Ramos (cell line): ENCODE data around the gene C5orf52.

ENCODE experiments used
- in situ Hi-C: fragments of 300-500 bp; cut with MboI; formaldehyde crosslinking; loops from one replicate; pipeline ENCODE4 v1.14.3; 2022; ENCODE audit warnings: low sequenced_read_pairs; ENCODE audit not compliant: unreplicated experiment

C5orf52 gene

DNA sequence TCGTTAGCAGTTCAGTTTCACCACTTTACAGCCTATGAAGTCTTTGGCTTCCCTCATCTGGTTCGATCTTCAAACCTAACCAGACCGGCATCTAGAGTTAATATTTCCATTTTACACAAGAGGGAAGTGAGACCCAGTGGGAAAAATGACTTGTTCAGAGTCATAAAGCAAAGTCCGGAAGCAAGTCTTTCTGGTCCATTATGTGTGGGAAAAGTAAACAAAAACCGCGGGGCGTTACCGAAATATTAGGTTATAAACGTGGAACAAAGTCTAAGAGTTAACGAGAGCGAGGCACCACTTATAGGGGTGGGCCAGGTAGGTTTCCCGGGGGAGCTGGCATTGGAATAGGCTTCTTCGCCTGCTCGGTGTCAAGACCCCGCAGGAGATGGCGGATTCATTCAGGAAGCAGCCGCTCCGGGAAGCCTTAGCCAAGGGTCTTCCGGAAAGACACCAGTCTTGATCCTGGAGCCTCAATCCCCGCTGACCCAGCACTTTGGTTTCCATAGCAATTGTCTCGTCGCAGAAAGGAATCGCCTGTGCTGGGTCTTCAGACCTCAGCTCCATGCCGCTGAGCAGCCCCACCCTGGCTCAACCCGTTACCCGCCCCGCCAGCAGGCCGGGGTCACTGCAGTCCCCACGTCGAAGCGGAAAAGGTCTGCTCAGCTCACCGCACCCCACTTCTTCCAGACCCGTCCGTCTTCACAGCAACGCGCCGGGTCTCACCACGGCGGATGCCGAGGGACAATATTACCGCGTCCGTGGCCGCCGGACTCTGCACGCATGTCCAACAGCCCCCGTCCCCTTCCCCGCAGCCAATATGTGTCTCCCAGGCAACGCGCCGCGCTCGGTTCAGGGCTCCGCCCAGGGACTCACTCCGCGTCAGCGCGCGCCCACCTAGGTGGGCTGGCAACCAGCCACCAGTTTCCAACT, at the start of gene C5orf52:
C5orf52 (plus strand) TSS at position 872 of the 930 bp plus-strand sequence. CDS start 82 bp downstream, outside the sequence.
- in situ Hi-C loops: no loop called here

DNA sequence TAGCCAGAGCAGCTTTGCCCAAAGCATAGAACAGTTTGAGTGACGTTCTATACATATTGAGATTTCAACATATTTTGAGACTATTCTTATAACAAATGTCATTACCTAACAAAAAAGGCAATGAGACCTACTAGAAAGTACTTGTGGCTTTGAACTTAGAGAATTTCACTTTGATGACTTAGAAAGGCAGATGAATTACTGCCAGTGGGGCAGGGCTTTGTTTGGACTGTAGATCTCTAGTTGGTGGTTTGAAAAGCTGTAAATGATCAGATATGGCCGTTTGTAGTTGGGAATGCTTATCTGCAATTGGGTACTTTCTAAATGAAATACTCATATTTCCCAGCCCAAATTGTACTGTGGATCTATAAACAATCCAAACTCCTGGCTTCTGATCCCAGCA, 47.2 kb upstream of the C5orf52 start:
- in situ Hi-C loops: no loop called here

DNA sequence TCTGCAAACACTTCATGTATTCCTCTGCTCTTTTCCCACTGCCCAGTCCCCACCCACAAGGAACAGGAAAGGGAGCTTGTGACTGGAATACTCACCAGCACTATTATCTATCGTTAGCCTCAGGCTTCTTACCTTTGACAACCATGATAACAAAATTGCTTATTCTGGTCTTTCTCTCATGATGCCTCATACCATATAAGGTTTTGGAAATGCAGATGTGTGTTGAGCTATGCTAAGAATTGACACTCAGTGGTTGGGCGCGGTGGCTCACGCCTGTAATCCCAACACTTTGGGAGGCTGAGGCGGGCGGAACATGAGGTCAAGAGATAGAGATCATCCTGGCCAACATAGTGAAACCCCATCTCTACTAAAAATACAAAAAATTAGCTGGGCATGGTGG, 44.5 kb upstream of the C5orf52 start:
- in situ Hi-C loops: no loop called here

DNA sequence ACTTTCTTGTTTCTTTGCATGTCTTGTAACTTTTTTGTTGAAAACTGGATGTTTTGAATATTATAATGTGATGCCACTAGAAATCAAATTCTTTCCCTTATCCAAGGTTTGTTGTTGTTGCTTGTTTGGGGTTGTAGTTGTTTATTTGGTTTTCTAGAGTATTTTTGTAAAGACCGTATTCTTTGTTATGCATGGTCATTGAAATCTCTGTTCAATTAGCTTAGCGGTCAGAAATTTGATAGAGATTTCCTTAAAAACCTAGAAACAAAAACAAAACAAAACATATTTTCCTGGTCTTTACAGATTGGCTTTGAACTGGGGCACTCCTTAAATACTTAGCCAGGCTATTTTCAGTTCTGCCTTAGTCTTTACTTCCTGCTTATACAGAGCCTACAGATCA, 41.0 kb upstream of the C5orf52 start:
- in situ Hi-C loops: no loop called here

DNA sequence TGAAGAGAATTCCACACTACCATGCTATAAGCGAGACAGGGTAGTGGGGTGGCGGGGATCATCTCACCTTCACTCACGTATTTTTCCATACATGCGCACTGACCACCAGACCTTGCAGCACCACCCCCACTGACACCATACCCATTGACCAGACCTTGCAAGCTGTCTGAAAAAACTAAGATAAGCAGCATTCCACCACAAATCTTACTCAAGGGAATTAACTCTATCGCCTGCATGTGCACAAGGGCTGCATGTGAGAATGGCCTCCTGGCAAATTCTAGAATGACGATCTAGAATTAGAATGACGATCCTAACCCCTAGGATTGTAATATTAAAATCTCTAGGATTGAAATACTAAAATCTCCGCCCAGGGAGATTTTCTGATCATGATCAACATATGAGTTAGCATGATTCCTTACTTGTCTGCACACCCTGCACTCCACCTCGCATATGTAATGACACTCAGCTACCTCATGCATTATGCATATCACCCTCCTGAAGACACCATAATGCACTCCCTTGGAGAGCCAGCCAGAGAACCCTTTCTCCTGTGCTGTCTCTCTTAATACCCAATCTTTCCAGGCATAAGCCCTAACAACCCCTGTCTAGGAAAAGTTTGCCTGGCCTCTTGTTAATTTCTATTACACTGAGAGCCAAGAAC, 30.8 kb upstream of the C5orf52 start:
- in situ Hi-C loops: no loop called here

DNA sequence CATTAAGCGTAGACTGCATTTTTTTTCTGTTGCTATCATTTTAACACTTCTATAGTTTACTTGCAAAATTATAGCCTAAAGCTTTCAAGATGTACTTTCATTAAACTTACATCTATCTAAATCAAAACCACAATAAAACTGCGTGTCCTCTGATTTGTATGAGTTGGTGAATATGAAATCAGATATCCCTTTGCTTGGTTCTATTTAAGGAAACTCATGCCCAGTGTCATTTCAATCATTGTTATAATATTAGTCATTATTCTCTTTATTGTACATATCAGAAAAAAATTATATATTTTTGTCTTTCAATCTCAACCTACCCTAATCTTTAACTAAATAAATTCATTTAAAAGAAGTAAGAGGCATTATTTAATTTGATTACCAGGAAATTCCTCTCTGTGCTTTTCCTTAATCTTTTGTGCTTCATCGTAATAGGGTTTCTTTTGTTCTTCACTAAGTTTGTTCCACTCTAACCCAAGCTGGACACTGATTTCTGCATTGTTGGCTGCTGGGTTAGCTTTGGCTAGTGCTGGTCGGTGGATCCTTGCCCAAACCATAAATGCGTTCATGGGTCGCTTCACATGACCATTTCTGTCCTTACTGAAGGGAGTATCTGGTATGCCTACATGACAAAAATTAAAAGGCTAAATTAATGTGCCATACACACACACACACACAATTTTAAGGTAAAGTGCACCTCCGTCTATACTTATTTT, 22.9 kb upstream of the C5orf52 start:
- in situ Hi-C loops: no loop called here

DNA sequence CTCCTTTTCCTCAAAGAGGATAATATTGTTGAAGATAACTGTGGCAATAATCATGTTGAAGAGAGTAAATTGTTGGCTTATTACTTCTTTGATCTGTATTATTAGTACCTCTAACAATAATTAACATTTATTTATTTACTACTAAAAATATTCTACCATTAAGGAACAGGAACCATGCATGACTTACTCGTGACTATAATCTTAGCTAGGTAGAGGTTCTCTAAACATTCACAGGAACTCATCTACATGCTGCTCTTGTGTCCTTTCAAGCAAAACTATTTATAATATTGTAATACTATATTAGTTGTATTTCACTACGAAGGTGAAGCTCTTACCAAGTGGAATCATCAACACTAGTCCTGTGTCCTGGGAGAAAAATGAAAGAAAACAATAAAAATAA, 22.2 kb upstream of the C5orf52 start:
- in situ Hi-C loops: no loop called here

DNA sequence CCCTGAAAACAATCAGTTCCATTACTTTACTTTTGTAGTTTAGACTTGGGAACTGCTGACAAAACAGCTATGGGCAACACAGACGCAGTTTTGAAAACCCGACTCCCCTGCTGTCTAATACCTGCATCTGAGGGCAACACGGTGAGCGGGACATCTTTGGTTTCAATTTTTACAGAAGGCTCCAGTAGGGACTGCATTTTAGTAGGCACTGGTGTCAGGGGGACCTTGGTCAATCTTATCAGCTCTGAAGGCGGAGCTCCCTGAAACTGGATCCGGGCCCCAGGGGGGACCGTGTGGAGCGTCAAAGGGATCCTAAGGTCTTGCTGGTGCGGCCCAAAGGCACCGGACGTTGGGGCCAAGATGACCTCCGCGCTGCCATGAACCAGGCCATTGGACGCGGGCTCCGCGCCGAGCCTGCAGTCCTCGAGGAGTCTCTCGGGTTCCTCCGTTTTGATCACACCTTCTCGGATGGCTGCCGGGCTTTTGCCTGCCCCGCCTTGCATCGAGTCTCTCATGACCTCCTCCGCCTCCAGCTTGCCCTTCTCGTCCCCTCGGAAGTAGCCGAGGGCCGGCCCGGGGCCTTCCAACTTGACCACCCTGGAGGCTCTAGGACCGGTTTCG, 20.2 kb upstream of the C5orf52 start:
- in situ Hi-C loops: no loop called here

DNA sequence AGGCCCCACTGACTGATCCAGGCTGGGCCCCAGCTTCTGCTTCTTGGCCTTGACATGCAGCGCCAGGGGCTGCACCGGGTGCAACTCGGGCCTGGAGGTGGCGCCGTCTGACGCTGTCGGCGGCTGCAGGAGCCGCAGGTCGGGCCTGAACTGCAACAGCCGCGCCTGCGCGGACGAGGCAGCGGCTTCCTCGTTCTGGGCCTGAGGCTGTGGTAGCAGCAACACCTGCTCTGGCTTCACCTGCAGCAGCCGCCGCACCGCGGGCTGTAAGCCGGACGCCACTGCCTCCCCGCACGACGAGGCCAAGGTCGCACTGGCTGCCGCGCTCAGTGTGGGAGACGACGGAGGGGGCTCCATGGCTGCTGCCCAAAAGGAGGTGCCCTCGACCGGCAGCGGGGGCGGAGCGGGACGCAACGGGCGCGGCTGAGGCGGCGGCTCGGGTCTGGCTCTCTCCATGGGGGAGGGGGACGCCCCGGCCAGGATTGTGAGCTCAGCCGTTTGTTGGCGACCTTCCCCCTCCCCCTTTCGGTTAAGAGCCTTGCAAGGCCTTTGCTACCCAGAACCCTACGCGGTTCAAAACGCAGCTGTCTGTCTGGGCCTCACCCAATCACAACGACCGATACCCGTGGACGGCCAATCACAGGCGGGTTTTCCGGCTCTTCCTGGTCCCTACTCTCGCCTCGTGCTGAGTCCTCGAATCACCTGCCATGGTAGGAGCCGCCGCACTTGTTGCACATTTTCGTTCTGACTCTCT, 19.5 kb upstream of the C5orf52 start:
- in situ Hi-C loops: no loop called here

DNA sequence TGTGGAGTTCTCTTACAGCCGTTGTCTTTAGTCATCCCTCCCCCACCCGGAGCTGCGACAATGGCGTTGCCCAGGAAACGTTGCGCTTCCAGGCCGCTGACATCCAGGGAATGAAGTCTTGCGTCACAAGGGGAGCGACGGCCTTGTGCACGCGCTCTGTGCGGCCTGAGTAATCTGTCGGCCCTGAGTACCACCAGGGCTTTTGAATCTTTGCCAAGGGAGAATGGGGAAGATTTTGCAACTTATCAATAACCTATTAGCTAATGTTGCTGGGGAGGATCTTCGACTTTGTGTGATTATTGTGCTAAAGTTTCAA, 19.0 kb upstream of the C5orf52 start, which contains the start of gene SOX30:
SOX30 (minus strand) TSS at position 62 of the 316 bp plus-strand sequence. CDS start 360 bp downstream, outside the sequence.
- in situ Hi-C loops: no loop called here

DNA sequence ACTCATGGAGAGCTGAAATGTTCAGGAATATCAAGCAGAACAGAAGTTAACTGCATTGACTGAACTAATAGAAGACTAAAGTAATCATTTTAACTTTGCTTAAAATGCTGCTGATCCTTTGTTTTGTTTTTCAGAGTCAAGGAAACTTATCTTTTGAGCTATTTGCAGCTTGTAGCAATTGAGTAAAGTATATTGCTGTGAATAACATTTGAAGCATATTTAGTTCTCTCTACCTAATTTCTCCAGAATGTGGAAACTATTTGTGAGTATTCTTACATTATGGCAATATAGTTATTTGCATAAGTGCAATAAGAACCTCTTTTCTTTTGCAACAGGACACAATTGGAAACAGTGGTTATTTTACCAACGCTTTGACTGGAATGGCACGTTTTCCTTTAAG, 13.8 kb upstream of the C5orf52 start:
- in situ Hi-C loops: no loop called here

DNA sequence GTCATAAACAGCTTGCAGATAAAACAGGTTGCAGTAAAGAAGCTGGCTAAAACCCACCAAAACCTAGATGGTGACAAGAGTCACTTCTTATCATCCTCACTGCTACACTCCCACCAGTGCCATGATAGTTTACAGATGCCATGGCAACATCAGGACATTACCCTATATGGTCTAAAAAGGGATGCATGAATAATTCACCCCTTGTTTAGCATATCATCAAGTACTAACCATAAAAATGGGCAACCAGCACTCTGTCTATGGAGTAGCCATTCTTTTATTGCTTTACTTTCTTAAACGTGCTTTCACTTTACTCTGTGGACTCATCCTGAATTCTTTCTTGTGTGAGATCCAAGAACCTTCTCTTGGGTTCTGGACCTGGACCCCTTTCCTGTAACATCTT, 12.4 kb upstream of the C5orf52 start:
- in situ Hi-C loops: no loop called here

DNA sequence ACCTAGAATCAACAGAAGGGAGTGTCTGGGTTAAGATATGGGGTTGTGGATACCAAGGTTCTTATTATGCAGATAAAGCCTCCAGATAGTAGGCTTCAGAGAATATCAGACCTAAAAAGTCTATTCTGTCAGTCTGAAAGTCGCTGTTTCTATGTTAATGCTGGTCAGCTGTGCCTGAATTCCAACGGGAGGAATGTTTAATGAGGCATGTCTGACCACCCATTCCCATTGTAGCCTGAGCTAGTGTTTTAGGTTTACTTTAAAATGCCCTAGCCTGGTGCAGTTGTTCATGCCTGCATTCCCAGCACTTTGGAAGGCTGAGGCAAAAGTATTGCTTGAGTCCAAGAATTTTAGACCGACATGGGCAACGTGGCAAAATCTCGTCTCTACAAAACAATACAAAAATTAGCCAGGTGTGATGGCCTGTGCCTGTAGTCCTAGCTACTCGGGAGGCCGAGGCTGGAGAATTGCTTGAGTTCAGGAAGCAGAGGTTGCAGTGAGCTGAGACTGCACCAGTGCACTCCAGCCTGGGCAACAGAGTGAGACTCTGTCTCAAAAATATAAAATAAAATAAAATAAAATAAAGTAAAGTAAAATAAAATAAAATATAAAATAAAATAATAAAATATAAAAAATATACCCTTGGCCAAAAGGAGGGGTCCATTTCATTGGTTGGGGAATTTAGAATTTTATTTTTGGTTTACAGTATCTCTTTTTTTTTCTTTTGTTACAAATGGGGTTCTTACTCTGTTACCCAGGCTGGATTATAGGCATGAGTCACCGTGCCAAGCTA, 11.3 kb upstream of the C5orf52 start:
- in situ Hi-C loops: no loop called here

DNA sequence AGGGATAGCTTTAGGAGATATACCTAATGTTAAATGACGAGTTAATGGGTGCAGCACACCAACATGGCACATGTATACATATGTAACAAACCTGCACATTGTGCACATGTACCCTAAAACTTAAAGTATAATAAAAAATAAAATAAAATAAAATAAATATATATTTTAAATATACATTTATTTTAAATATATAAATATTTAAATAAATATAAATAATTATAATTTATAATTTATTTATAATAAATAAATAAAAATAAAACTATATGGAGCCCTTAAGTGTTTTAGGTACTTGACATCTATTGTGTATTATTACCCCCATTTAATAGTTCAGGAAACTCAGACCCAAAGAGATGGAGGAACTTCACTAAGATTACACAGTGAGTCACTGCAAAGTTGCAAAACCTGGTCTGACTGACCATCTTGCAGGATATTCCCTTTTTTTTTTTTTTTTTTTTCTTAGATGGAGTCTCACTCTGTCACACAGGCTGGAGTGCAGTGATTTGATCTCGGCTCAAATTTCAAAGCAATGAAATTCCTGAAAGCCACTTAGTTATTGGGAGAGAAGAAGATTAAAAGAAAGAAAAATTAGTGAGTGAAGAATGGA, 5.8 kb upstream of the C5orf52 start:
- in situ Hi-C loops: no loop called here

DNA sequence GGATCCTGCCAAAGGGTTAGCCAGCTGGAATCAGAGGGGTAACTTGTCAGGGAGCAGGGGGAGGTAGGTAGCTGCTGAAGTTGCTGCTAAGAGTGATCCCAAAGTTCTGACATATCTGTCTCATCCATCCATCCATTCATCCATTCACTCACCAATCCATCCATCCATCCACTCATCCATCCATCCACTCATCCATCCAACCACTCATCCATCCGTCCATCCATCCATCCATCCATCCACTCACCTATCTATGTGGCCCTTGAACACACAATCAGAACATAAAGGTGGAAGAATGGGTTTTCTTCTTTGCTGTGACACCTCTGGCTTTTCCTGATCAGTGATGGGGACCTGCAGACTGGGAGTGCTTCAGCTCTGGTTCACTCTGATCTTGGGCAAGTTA, 3.0 kb upstream of the C5orf52 start:
- in situ Hi-C loops: no loop called here

DNA sequence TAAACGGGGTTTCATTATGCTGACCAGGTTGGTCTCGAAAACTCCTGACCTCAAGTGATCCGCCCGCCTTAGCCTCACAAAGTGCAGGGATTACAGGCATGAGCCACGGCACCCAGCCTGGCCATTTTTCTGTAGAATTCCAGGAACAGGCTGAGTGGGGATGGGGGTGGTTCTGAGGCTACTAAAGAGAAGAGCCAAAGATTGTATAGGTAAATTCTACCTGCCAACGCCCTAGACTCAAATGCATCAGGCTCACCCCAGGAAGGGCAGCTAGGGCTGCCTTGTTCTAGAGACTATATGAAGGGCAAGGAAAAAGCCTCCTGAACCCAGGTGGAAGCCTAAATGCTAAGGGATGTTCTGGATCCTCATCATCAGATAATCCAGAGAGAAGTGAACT, 1.6 kb upstream of the C5orf52 start:
- in situ Hi-C loops: no loop called here

DNA sequence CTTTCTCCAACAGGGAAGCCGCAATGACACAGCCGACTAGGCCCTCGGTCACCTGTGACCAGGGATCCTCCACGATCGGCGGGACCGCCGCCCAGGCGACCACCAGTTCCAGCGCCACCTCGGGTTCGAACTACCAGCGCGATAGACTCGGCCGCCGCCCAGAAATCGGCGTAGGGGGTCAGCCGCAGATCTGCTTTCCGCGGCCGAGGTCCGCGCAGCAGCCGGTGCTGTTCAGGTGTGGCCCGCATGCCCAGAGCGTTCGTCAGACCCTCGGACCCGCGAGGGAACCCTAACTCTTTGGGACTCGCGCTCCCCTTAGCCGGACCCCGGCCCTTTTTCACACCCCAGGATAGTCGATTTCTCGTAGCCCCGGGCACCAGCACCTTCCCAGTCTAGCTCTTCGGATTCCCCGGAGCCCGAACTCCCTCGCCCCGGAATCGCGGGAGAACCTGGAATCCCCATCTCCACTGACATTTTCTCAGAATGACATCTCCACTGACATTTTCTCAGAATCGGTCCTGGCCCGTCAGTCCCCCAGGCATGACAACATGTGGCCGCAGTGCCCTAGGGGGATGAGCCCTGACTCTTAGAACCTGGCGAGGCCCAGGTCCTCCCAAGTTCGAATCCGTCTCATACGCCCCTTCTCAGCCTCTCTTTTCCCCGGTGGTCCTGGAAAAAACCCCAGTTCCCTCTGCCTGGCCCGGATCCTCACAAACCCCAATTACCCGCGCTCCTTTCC, 428 bp downstream of the C5orf52 start:
- in situ Hi-C loops: no loop called here

DNA sequence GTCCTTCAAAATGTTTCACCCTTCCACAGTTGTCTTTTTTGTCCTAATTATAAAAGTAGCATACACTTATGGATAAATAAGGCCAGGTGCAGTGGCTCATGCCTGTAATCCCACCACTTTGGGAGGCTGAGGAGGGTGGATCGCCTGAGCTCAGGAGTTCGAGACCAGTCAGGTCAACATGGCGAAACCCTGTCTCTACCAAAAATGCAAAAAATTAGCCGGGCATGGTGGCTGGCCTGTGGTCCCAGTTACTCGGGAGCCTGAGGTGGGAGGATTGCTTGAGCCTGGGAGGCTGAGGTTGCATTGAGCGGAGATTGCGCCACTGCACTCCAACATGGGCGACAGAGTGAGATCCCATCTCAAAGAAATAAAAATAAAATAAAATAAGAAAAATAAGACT, 1.6 kb downstream of the C5orf52 start:
- in situ Hi-C loops: no loop called here
